MV-4-11 (cell line): ENCODE measurements around the gene EIF2S3.
"Not testable (repeated sequence)": the region's sequence is repeated elsewhere in the genome, so short reads cannot be mapped to it uniquely, and the experiment has no call there.

ENCODE experiments used
- DNase-seq: peaks from one replicate; lab custom pipeline; 2025; lab: John Stamatoyannopoulos, UW

Gene EIF2S3

GRCh38 chrX:24050522-24051318 is 4.0 kb upstream of the EIF2S3 start:
- not testable (repeated sequence) for DNase-seq

DNA sequence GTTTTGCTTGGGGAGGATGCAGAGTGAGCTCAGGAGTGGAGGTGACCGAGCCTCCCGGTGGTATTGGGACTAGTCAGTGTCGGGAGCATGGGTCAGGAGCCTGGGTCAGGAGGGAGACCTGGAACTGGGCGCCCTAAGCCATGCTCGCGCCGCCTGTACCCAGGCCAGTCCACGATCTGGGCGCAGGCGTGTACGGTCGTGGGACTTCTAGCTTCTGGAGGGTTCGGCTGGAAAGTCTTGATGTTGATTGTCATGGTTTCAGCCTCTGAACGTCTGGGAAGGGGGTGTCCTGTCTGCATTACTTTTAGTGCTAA is 244 bp downstream of the EIF2S3 start:
- DNase-seq, result no peak

DNA sequence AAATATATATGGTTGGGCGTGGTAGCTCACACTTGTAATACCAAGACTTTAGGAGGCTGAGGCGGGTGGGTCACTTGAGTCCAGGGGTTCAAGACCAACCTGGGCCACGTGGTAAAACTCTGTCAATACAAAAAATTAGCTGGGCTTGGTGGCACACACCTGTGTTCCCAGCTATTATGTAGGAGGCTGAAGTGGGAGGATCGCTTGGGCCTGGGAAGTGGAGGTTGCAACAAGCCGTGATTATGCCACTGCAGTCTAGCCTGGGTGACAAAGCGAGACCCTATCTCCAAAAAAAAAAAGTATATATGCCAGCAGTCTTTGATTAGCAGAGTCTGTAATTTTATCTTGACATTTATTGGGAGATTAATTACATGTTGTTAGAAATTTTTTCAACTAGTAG is 8.7 kb downstream of the EIF2S3 start:
- no peak for DNase-seq

DNA sequence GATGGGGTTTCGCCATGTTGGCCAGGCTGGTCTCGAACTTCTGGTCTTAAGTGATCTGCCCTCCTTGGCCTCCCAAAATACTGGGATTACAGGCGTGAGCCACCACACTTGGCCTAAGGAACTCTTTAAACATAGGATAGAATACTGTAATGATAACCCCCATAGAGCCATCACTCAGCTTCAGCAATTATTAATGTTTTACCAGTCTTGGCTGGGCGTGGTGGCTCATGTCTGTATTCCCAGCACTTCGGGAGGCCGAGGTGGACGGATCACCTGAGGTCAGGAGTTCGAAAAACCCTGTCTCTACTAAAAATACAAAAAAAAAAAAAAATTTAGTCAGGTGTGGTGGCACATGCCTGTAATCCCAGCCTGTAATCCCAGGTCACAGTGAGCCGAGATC is 15.1 kb downstream of the EIF2S3 start:
- no peak for DNase-seq

DNA sequence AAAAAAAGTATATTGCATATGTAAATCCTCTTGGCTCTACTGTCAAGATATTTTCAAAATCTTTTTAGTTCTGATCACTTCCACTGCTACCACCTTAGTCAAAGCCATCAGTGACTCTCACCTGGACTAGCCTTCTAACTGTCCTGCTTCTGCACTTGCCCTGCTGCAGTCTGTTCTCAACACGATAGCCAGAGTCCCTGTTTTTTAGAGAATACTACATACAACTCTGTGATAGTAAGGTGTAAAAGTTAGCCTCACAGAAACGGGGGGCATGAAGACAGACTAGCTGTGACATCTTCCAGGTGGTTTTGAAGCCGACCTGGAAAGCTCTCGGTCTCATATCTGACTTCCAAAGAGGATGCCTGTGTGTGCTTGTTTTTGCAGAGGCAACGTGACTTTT is 24.7 kb downstream of the EIF2S3 start:
- DNase-seq, result no peak

- peak; percentile 3 for DNase-seq
Measured at GRCh38 chrX:24080245-24080644, 25.5 kb downstream of the EIF2S3 start.

DNA sequence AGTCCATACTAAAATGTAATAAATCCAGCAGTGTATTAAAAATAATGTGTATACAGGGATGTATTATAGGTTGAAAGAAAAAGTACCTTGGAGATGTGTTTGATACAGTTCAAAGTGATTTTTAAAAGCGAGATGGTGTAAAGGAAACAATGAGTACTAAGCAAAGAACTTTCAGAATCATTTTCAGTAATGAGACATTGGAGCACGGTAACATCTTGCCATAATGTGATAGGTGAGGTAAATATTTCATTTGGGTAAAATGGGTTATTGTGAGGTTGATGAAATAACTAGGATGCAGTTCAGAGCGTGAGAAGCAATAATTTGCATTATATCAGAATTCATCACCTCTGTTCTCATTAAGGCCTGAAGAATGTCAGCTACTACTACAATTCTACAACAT is 25.9 kb downstream of the EIF2S3 start:
- DNase-seq, result no peak

DNA sequence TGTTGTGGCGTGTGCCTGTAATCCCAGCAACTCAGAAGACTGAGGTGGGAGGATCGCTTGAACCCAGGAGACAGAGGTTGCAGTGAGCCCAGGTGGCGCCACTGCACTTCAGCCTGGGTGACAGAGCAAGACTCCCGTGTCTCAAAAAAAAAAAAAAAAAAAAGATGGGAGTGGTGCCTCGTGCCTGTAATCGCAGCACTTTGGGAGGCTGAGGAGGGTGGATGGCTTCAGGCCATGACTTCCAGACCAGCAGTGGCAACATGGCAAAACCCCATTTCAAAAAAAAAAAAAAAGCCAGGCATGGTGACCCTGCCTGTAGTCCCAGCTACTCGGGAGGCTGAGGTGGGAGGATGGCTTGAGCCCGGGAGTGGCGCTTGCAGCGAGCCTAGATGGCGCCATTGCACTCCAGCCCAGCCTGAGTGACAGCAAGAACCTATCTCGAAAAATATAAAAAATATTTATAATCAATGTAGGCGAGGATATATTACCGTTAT is 27.0 kb downstream of the EIF2S3 start:
- DNase-seq, result peak; percentile 32

GRCh38 chrX:24082447-24082846 is 27.7 kb downstream of the EIF2S3 start:
- no peak for DNase-seq

- no peak for DNase-seq
Measured at GRCh38 chrX:24085101-24085500, 30.3 kb downstream of the EIF2S3 start.

GRCh38 chrX:24090300-24091200 is 35.8 kb downstream of the EIF2S3 start:
- no peak for DNase-seq

GRCh38 chrX:24093746-24094145 is 39.0 kb downstream of the EIF2S3 start:
- DNase-seq, result no peak

GRCh38 chrX:24097741-24098260 is 43.0 kb downstream of the EIF2S3 start:
- DNase-seq, result no peak

DNA sequence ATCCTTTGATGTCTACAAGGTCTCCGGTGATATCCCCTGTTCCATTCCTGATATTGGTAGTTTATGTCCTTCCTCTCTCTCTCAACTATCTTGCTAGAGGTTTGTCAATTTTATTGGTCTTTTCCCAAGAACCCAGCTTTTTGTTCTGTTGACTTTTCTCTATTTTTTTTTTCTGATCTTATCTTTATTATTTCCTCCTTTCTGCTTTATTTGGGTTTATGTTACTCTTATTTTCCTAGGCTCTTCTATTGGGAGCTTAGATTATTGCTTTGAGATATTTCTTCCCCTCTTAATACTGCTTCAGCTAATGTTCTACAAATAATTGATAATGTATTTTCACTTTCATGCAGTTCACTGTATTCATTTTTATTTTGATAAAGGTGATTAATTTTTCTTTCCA is 44.2 kb downstream of the EIF2S3 start:
- no peak for DNase-seq

GRCh38 chrX:24099394-24099793 is 44.6 kb downstream of the EIF2S3 start:
- no peak for DNase-seq

DNA sequence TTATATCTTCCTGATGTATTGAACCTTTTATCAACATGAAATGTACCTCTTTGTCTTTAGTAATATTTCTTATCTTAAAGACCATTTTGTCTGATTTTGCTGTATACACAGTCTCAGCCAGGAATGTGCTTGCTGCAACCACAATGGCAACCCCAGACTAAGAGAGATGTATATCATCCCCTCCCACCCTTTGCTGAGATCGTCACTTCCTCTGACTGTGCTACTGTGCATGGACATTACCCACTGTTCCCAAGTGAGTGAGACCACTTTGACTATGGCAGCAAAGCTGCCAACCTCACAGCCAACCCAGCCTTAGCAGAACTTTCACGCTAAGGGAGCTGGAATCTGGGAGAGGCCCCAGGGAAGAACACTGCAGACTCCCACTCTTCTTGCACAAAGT is 46.0 kb downstream of the EIF2S3 start:
- no peak for DNase-seq

GRCh38 chrX:24110069-24110468 is 55.3 kb downstream of the EIF2S3 start:
- DNase-seq, result no peak

DNA sequence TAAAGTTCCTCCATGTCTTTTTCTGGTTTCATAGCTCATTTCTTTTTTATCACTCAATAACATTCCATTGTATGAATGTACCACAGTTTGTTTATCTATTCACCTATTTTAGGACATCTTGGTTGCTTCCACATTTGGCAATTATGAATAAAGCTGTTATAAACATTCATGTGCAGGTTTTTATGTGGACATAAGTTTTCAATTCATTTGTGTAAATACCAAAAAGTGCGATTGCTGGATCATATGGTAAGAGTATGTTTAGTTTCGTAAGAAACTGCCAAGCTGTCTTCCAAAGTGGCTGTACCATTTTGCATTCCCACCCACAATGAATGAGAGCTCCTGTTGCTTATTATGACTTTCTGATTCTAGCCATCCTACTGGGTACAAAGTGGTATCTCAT is 58.4 kb downstream of the EIF2S3 start:
- no peak for DNase-seq

- no peak for DNase-seq
Measured at GRCh38 chrX:24117258-24117657, 62.5 kb downstream of the EIF2S3 start.

- DNase-seq, result no peak
Measured at GRCh38 chrX:24124244-24124799, 69.6 kb downstream of the EIF2S3 start.

DNA sequence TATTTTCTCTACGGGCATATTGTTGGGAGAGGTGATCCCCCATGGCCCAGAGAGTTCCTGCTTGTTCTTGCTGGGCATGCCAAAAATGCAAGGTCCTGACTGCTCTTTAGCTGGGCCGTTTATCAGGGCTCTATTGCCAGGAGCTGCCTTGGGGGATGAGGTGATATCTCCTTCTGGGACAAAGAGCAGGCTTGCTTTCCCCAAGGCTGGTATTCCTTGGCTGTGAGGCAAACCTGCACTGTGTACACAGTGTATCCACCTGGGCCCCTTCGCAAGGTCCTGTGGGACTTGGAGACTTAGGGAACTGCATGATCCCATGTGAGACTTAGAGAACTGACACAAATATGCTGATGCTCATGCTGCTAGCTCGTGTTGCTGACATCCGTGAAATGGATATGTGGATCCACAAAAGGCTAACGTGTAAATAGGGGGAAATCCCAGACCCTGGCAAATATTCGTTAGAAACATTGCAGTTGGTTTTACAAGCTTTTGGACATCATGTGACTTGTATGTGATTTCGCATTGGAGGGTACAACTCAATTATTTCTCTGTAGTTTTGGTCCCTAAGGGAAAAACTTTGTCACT is 70.4 kb downstream of the EIF2S3 start:
- no peak for DNase-seq
